Neuron (in vitro differentiated cells): ENCODE measurements around the gene ABHD16B.

Experiments
- H2AFZ ChIP-seq: one replicate; pipeline ENCODE4 v1.6.1; 2013; ENCODE audit warnings: low read depth, mild to moderate bottlenecking, inconsistent platforms, low read length, moderate library complexity
- H3K27me3 ChIP-seq: one replicate; pipeline ENCODE4 v1.6.1; 2013; ENCODE audit warnings: low read length; ENCODE audit not compliant: insufficient read depth
- H3K36me3 ChIP-seq: one replicate; pipeline ENCODE4 v1.6.1; 2013; ENCODE audit warnings: low read length; ENCODE audit not compliant: insufficient read depth
- H3K4me1 ChIP-seq: one replicate; pipeline ENCODE4 v1.6.1; 2013; ENCODE audit warnings: low read length; ENCODE audit not compliant: insufficient read depth
- H3K4me3 ChIP-seq: 2 replicates; pipeline ENCODE4 v1.5.1; 2013; ENCODE audit warnings: mild to moderate bottlenecking, low read length, moderate library complexity
- H3K9me3 ChIP-seq: one replicate; pipeline ENCODE4 v1.6.1; 2013; ENCODE audit warnings: low read length

The ABHD16B gene

DNA sequence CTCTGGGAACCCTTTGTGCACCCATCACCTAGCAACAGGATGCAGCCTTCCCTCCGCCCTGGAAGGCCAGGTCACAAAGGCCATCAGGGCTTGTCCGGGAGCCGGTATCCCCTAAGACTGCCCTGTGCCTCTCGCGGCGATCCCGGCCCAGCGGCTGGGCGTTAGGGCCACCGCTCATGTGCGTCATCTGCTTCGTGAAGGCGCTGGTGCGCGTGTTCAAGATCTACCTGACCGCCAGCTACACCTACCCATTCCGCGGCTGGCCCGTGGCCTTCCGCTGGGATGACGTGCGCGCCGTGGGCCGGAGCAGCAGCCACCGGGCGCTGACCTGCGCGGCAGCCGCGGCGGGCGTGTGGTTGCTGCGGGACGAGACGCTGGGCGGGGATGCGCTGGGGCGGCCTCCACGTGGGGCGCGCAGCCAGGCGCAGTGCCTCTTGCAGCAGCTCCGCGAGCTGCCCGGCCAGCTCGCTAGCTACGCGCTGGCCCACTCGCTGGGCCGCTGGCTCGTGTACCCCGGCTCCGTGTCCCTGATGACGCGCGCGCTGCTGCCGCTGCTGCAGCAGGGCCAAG lies at the start of gene ABHD16B:
Gene ABHD16B (plus strand): TSS at position 134 of the 570 bp plus-strand sequence. CDS start 43 bp downstream, at position 177.
- Histone ChIP-seq H2AFZ (no peak within 1 kb of the TSS), H3K4me3 (no peak within 1 kb of the TSS), H3K27me3 (no peaks in the 10 kb centered on the region), H3K4me1 (peaks cover 34% of the 10 kb centered on the region), H3K9me3 (no peaks in the 10 kb centered on the region), H3K36me3 (peaks cover 14% of the 10 kb centered on the region)

- Histone ChIP-seq H3K36me3 (no peaks in the 10 kb centered on the region), H3K27me3 (no peaks in the 10 kb centered on the region), H3K9me3 (no peaks in the 10 kb centered on the region), H3K4me1 (no peaks in the 10 kb centered on the region), H2AFZ (no peak overlapping the region), H3K4me3 (no peak overlapping the region)
These were observed 46.2 kb upstream of the ABHD16B start for GRCh38 chr20:63814891-63815614.

DNA sequence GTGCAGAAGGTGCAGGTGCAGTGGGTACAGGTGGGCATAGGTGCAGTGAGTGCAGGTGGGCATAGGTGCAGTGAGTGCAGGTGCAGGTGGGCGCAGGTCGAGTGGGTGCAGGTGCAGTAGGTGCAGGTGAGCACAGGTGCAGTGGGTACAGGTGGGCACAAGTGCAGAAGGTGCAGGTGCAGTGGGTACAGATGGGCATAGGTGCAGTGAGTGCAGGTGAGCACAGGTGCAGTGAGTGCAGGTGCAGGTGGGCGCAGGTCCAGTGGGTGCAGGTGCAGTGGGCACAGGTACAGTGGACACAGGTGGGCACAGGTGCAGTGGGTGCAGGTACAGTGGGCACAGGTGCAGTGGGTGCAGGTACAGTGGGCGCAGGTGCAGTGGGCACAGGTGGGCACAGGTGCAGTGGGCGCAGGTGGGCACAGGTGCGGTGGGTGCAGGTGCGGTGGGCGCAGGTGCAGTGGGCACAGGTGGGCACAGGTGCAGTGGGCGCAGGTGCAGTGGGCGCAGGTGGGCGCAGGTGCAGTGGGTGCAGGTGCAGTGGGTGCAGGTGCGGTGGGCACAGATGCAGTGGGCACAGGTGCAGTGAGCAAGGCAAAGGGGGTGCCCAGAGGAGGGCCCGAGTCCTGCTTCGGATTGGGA lies 45.6 kb upstream of the ABHD16B start:
- no peaks in the 10 kb centered on the region for H3K9me3 ChIP-seq
- no peak overlapping the region for H3K4me3 ChIP-seq
- H3K36me3 ChIP-seq = no peaks in the 10 kb centered on the region
- H2AFZ ChIP-seq = no peak overlapping the region
- no peaks in the 10 kb centered on the region for H3K27me3 ChIP-seq
- no peaks in the 10 kb centered on the region for H3K4me1 ChIP-seq

- H3K27me3 ChIP-seq = no peaks in the 10 kb centered on the region
- no peaks in the 10 kb centered on the region for H3K4me1 ChIP-seq
- no peaks in the 10 kb centered on the region for H3K9me3 ChIP-seq
- H2AFZ ChIP-seq = no peak overlapping the region
- peaks cover 2% of the 10 kb centered on the region for H3K36me3 ChIP-seq
- no peak overlapping the region for H3K4me3 ChIP-seq
These were observed 41.9 kb upstream of the ABHD16B start for GRCh38 chr20:63819224-63819921.

GRCh38 chr20:63821811-63822210 lies 39.5 kb upstream of the ABHD16B start:
- Histone ChIP-seq H3K27me3 (no peaks in the 10 kb centered on the region), H3K9me3 (no peaks in the 10 kb centered on the region), H3K36me3 (peaks cover 2% of the 10 kb centered on the region), H2AFZ (no peak overlapping the region), H3K4me3 (no peak overlapping the region), H3K4me1 (no peaks in the 10 kb centered on the region)

- H3K4me3 ChIP-seq = no peak overlapping the region
- no peaks in the 10 kb centered on the region for H3K27me3 ChIP-seq
- no peaks in the 10 kb centered on the region for H3K9me3 ChIP-seq
- no peak overlapping the region for H2AFZ ChIP-seq
- no peaks in the 10 kb centered on the region for H3K4me1 ChIP-seq
- H3K36me3 ChIP-seq = peaks cover 2% of the 10 kb centered on the region
These were observed 39.0 kb upstream of the ABHD16B start for GRCh38 chr20:63822276-63822696.

GRCh38 chr20:63823691-63824311 lies 37.5 kb upstream of the ABHD16B start:
- H3K36me3 ChIP-seq = peaks cover 2% of the 10 kb centered on the region
- H3K9me3 ChIP-seq = no peaks in the 10 kb centered on the region
- peaks cover 7% of the 10 kb centered on the region for H3K4me1 ChIP-seq
- H2AFZ ChIP-seq = no peak overlapping the region
- no peak overlapping the region for H3K4me3 ChIP-seq
- H3K27me3 ChIP-seq = no peaks in the 10 kb centered on the region

DNA sequence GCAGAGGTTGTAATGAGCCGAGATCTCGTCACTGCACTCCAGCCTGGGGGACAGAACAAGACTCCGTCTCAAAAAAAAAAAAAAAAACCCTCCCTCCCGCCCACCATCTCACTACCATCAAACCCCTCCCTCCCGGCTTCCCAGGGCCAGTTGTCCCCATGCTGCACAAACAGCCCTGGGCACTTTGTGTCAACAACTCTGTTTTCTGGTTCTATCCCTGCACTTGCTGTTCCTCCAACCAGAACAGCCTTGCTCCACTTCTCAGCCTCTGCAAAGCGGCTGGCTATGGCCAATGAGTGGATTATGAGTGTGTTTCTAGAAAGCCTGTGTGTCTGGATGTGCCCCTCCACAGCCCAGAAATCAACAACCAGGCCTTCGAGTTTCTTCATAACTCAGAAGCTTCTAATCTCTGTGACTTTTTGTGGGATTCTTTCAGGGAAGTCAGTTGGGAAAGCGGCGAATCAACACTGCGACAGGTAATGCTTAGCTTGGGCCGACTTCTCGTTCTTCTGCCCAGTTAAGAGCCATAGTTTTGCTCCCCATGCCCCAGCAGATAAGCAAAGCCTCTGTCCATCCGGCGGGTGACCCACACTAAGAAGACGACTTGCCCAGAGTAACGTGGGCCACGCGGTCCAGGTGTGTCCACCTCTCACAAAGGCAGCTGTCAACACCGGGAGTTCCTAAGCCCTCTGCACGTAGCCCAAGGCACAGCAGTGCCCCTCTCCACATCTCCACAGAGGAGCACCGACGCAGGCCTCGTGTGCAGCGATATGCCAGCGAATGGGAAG lies 35.8 kb upstream of the ABHD16B start:
- H3K4me3 ChIP-seq = no peak overlapping the region
- peaks cover 21% of the 10 kb centered on the region for H3K4me1 ChIP-seq
- no peaks in the 10 kb centered on the region for H3K9me3 ChIP-seq
- no peaks in the 10 kb centered on the region for H3K27me3 ChIP-seq
- H3K36me3 ChIP-seq = peaks cover 2% of the 10 kb centered on the region
- no peak overlapping the region for H2AFZ ChIP-seq

DNA sequence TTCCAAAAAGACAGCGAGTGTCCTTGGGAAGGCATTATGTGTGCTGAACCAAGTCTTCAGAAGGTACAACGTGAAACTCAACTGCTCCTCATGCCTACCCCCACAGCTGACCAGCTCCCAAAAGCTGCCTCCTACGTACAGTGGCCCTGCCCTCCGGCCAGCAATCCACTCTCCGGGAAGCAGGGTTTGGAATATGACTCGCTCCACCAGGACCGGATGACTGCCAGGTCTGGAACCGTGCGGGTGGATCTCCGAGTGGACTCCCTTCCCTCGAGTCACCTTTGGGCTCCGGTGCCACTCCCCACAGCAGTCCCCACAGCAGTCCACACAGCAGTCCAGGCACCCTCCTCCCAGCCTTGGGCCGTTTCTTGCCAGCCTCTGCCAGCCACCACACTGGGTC lies 34.5 kb upstream of the ABHD16B start:
- Histone ChIP-seq H3K27me3 (no peaks in the 10 kb centered on the region), H3K9me3 (no peaks in the 10 kb centered on the region), H3K4me3 (no peak overlapping the region), H3K4me1 (peaks cover 21% of the 10 kb centered on the region), H2AFZ (no peak overlapping the region), H3K36me3 (peaks cover 2% of the 10 kb centered on the region)

- peaks cover 21% of the 10 kb centered on the region for H3K4me1 ChIP-seq
- H3K4me3 ChIP-seq = no peak overlapping the region
- no peaks in the 10 kb centered on the region for H3K27me3 ChIP-seq
- peaks cover 2% of the 10 kb centered on the region for H3K36me3 ChIP-seq
- no peaks in the 10 kb centered on the region for H3K9me3 ChIP-seq
- no peak overlapping the region for H2AFZ ChIP-seq
These were observed 33.2 kb upstream of the ABHD16B start for GRCh38 chr20:63828124-63828523.

GRCh38 chr20:63828545-63828944 lies 32.8 kb upstream of the ABHD16B start:
- Histone ChIP-seq H3K9me3 (no peaks in the 10 kb centered on the region), H3K4me3 (no peak overlapping the region), H3K36me3 (peaks cover 2% of the 10 kb centered on the region)

GRCh38 chr20:63828951-63829350 lies 32.3 kb upstream of the ABHD16B start:
- H3K4me1 ChIP-seq = peaks cover 26% of the 10 kb centered on the region
- H3K27me3 ChIP-seq = no peaks in the 10 kb centered on the region
- H3K36me3 ChIP-seq = no peaks in the 10 kb centered on the region
- no peak overlapping the region for H2AFZ ChIP-seq
- peak overlapping the region; percentile 83 for H3K4me3 ChIP-seq
- no peaks in the 10 kb centered on the region for H3K9me3 ChIP-seq

More at GRCh38 chr20:63828545-63828944, 32.8 kb upstream of the ABHD16B start:
- H3K27me3 ChIP-seq = no peaks in the 10 kb centered on the region
- H2AFZ ChIP-seq = no peak overlapping the region
- peaks cover 22% of the 10 kb centered on the region for H3K4me1 ChIP-seq
